ENCODE measurements around the gene OGDHL. TPM values are rescaled to one million over a fixed set of nuclear protein-coding genes. Genes with fewer than 3 reads are reported as not detected.

The OGDHL gene
- total and polyA plus RNA-seq, 2 of the 13 experiments (the other 11 are each of a cell fraction or from before 2014, with no cell fraction given), result 3.0 to 9.8 TPM

DNA sequence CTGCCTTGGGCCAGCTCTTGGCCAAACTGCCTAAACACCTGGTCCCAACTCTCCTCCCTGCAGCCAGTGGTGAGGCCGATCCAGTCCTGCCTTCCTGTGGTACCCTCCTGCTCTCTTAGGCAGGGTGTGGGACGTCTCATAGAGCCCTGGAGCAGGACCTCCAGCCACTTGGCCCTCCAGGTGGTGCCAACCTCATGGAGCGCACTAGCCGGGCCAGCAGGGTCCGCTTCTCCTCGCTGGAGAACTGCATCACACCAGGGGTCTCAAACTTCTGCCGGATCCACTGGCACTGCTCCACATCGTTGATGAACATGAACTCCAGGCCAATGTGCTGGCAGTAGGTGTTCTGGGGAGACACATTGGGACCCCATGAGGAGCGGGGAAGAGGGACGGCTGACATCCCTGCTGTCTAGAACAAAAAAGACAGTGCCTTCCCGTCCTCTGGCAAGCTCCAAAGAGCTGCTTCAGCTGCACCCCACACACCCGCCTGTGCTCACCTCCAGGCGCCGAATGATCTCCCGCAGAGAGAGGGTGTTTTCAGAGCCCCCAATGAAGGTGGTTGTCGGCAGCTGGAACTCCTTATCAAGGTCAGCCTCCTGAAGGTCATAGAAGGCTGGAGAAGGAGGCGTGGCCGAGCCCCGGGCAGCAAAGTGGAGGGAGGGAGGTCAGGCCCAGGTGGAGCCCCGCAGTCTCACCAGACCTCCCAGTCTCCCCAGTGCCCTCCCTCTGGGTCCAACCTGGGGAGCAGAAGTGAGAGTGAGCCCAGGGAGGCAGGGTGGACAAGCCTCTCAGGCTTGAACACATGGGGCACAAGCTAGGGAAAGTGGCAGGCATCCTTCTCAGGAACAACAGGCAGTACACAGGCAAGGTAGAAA lies 10.2 kb downstream of the OGDHL start:
- no peaks in the 10 kb centered on the region for H4K20me1 ChIP-seq (ENCODE audit: insufficient read depth, low read length)
- H3K4me1 ChIP-seq (ENCODE audit: insufficient read depth, low read length), result peaks cover 9% of the 10 kb centered on the region; the same call in 1 of the 2 replicates
- BruUV-seq (replicated peaks), result no TSS peak
- no peak overlapping the region for H3K4me2 ChIP-seq (ENCODE audit: low read depth, low read length)
- no peak overlapping the region for H3K4me3 ChIP-seq (replicated peaks in 1 of 3; ENCODE audit: insufficient read depth in 1 of 3, low read depth in 2 of 3, low read length in 3 of 3)
- ChIA-PET POLR2A (no interaction called here), CTCF (ENCODE audit: low intra/inter-chr PET ratio, low total read pairs) (no interaction called here)
- no peaks in the 10 kb centered on the region for H3K79me2 ChIP-seq (ENCODE audit: insufficient read depth, low read length)
- no peak overlapping the region for H3K27ac ChIP-seq (ENCODE audit: extremely low read length, insufficient read depth, low read length)
- ATAC-seq (no peak), FAIRE-seq (no peak), DNase-seq (ENCODE audit: low spot score) (no peak)
- TF ChIP-seq NCOA2 (CRISPR knock-in tag; IDR thresholded peaks at IDR 0.05), result no peak
- no peak for TF ChIP-seq MTF2 (CRISPR knock-in tag; IDR thresholded peaks at IDR 0.05; ENCODE audit: borderline replicate concordance)
- no peak for TF ChIP-seq IKZF4 (CRISPR knock-in tag; IDR thresholded peaks at IDR 0.05; ENCODE audit: borderline replicate concordance, low read depth, not compliant biosample characterization)
- TF ChIP-seq ZNF879 (CRISPR knock-in tag; IDR thresholded peaks at IDR 0.05), result no peak
- no peak for TF ChIP-seq TBX2 (CRISPR knock-in tag; IDR thresholded peaks at IDR 0.05; ENCODE audit: borderline replicate concordance)
- no peak overlapping the region for H3K9ac ChIP-seq (ENCODE audit: insufficient read depth, low read depth, low read length)
- WGBS (ENCODE audit: low lambda C conversion rate), result 84% methylated on average over 10 of the region's 20 CpGs
- H3K9me3 ChIP-seq (ENCODE audit: low read length), result no peaks in the 10 kb centered on the region
- H3K27me3 ChIP-seq (ENCODE audit: control insufficient read depth in 1 of 2, insufficient read depth in 2 of 2, low read length in 2 of 2), result no peaks in the 10 kb centered on the region
- intact Hi-C loops (cut with micrococcal nuclease; ENCODE audit: unreplicated experiment), result no loop called here
- in situ Hi-C loops (cut with HindIII; ENCODE audit: extremely low pct_ligation_motif_present, low pct_unique_long_range_greater_than_20kb), result no loop called here
- no peaks in the 10 kb centered on the region for H3K36me3 ChIP-seq (replicated peaks in 1 of 2; ENCODE audit: control insufficient read depth in 1 of 2, insufficient read depth in 2 of 2, low read length in 2 of 2)
- H2AFZ ChIP-seq (ENCODE audit: low read length), result no peak overlapping the region

DNA sequence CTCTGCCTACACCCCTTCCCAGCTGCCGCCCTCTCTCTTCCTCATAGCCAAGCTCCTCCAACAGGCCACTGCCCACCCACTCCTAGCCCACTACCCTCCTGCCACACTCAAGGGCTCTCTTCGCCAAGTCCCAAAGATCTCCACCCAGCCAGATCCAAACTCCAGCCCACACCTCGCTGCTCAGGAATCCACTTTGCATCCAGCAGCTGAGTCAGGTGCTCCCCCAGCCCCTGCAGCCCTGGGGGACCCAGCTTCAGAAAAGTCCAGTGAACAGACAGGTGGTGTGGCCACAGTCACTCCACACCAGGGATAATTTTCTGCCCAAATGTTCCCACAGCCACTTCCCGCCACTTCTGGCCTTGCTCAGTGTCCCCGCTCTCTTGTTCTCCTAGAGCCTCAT lies 10.9 kb downstream of the OGDHL start:
- FAIRE-seq (no peak), ATAC-seq (no peak), DNase-seq (ENCODE audit: low spot score) (no peak)
- H3K27ac ChIP-seq (ENCODE audit: extremely low read length, insufficient read depth, low read length), result no peak overlapping the region
- no peak overlapping the region for H2AFZ ChIP-seq (ENCODE audit: low read length)
- no peaks in the 10 kb centered on the region for H4K20me1 ChIP-seq (ENCODE audit: insufficient read depth, low read length)
- BruUV-seq (replicated peaks), result no TSS peak
- in situ Hi-C loops (cut with HindIII; ENCODE audit: extremely low pct_ligation_motif_present, low pct_unique_long_range_greater_than_20kb) (no loop called here), intact Hi-C loops (cut with micrococcal nuclease; ENCODE audit: unreplicated experiment) (no loop called here)
- H3K4me1 ChIP-seq (ENCODE audit: insufficient read depth, low read length), result peaks cover 9% of the 10 kb centered on the region; the same call in 1 of the 2 replicates
- ChIA-PET CTCF (ENCODE audit: low intra/inter-chr PET ratio, low total read pairs) (no interaction called here), POLR2A (no interaction called here)
- no peaks in the 10 kb centered on the region for H3K36me3 ChIP-seq (replicated peaks in 1 of 2; ENCODE audit: control insufficient read depth in 1 of 2, insufficient read depth in 2 of 2, low read length in 2 of 2)
- WGBS (ENCODE audit: low lambda C conversion rate), result 93% methylated on average over 5 of the region's 5 CpGs
- no peaks in the 10 kb centered on the region for H3K27me3 ChIP-seq (ENCODE audit: control insufficient read depth in 1 of 2, insufficient read depth in 2 of 2, low read length in 2 of 2)
- H3K9me3 ChIP-seq (ENCODE audit: low read length), result no peaks in the 10 kb centered on the region
- no peaks in the 10 kb centered on the region for H3K79me2 ChIP-seq (ENCODE audit: insufficient read depth, low read length)
- no peak overlapping the region for H3K9ac ChIP-seq (ENCODE audit: insufficient read depth, low read depth, low read length)
- H3K4me2 ChIP-seq (ENCODE audit: low read depth, low read length), result no peak overlapping the region
- no peak overlapping the region for H3K4me3 ChIP-seq (replicated peaks in 1 of 3; ENCODE audit: insufficient read depth in 1 of 3, low read depth in 2 of 3, low read length in 3 of 3)
- TF ChIP-seq ZNF136 (CRISPR knock-in tag; IDR thresholded peaks at IDR 0.05; ENCODE audit: low read depth) (no peak), SMARCC2 (IDR thresholded peaks at IDR 0.05) (no peak)
- TF ChIP-seq, protein P1, sequence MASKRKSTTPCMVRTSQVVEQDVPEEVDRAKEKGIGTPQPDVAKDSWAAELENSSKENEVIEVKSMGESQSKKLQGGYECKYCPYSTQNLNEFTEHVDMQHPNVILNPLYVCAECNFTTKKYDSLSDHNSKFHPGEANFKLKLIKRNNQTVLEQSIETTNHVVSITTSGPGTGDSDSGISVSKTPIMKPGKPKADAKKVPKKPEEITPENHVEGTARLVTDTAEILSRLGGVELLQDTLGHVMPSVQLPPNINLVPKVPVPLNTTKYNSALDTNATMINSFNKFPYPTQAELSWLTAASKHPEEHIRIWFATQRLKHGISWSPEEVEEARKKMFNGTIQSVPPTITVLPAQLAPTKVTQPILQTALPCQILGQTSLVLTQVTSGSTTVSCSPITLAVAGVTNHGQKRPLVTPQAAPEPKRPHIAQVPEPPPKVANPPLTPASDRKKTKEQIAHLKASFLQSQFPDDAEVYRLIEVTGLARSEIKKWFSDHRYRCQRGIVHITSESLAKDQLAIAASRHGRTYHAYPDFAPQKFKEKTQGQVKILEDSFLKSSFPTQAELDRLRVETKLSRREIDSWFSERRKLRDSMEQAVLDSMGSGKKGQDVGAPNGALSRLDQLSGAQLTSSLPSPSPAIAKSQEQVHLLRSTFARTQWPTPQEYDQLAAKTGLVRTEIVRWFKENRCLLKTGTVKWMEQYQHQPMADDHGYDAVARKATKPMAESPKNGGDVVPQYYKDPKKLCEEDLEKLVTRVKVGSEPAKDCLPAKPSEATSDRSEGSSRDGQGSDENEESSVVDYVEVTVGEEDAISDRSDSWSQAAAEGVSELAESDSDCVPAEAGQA (IDR thresholded peaks at IDR 0.05; ENCODE audit: low read depth), result no peak
- TF ChIP-seq, protein P1 (CRISPR knock-in tag; IDR thresholded peaks at IDR 0.05; ENCODE audit: borderline replicate concordance), result no peak
- TF ChIP-seq, protein P2, sequence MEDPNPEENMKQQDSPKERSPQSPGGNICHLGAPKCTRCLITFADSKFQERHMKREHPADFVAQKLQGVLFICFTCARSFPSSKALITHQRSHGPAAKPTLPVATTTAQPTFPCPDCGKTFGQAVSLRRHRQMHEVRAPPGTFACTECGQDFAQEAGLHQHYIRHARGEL (CRISPR knock-in tag; IDR thresholded peaks at IDR 0.05), result no peak
- TF ChIP-seq, protein P3, sequence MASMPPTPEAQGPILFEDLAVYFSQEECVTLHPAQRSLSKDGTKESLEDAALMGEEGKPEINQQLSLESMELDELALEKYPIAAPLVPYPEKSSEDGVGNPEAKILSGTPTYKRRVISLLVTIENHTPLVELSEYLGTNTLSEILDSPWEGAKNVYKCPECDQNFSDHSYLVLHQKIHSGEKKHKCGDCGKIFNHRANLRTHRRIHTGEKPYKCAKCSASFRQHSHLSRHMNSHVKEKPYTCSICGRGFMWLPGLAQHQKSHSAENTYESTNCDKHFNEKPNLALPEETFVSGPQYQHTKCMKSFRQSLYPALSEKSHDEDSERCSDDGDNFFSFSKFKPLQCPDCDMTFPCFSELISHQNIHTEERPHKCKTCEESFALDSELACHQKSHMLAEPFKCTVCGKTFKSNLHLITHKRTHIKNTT (CRISPR knock-in tag; IDR thresholded peaks at IDR 0.05), result no peak
